HG02981 (cell line): ENCODE data around the gene PRDM12.
A peak's percentile ranks its signal among the peaks of the same experiment; 100 is the strongest.

Experiments used
- ATAC-seq: cut with Tn5 transposase; IDR thresholded peaks from one replicate; pipeline ENCODE4 v1.9.1; 2021; ENCODE audit warnings: mild to moderate bottlenecking, moderate library complexity; ENCODE audit not compliant: unreplicated experiment

PRDM12 gene

GRCh38 chr9:130687615-130688014, 23.2 kb downstream of the PRDM12 start:
- no peak for ATAC-seq

GRCh38 chr9:130688072-130688471, 23.7 kb downstream of the PRDM12 start:
- no peak for ATAC-seq

- ATAC-seq, result no peak
Observed at GRCh38 chr9:130689572-130689936, 25.2 kb downstream of the PRDM12 start.

DNA sequence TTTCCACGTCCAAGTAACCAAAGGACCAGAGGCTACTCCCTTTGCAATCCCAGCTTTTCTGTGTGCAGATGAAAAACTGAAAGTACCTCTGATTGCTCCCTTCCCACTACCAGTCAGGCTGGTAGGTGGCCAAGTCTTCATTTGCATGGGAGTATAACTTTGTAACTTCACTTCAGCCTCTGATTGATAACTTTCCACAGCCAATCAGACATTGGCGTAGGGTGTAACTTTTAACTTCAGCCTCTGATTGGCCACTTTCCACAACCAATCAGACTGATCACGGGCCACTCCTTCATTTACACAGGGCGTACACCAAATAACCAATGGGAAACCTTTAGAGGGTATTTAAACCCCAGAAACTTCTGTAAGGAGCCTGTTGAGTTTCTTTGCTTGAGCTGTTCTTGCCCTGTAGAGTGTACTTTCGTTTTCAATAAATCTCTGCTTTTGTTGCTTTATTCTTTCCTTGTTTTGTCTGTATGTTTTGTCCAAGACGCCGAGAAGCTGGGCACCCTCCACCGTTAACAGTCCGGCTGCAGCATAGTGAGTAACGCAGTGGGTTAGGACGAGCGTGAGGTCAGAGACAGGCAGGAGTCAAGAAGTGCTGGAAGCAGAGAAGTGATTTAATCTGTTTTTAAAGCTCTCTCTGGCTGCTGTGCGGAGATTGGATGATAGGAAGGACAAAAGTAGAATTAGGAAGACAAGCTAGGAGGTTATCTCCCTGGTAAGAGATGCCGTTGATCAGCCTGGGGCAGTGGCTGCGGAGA, 25.7 kb downstream of the PRDM12 start:
- ATAC-seq, result no peak

- ATAC-seq, result no peak
Observed at GRCh38 chr9:130692321-130692720, 27.9 kb downstream of the PRDM12 start.

DNA sequence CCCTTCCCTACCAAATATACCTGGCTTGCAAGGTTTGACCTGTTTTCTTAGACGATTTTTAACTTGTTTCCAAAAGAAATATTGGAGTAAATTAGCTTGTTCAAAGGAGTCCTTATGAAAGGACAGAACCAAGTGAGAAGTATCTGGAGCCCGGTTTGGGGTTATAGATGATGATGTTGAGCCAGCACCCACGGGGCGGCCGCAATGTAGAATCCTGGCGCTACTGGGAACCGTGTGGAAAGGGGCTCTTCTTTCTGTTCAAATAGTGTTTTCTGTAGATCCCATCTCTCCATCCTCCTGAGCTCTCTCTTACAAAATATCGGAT, 28.7 kb downstream of the PRDM12 start:
- ATAC-seq, result no peak

DNA sequence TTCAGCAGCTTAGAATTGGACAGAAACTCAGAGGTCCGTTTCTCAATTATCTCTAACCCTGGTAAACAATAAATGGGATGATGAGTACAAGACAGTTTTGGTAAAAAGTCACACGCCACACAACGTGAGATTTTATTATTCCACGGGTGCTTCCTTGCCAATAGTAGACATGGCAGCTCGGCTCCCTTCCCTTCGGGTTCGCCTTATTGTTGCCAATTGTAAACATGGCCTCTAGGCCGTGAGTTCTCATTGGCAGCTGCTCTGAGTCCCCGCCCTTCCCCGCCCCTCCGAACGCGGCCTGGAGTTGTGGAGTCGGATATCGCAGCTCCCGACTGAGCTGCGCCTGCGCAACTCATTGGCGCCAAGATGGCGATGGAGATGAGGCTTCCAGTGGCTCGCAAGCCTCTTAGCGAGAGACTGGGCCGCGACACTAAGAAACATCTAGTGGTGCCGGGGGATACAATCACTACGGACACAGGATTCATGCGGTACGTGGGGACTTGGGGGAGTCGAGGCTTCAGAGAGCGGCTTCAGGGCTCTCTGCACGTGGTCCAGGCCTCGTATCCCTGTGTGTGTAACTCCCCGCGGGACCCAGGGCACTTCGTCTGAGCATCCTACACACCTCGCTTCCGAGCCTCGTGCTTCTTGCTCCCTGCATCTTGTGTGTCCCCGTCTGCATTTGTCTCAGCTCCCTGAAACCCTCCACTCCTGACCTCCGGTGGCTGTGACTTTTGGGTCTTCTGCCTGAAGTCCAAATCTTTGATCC, 29.2 kb downstream of the PRDM12 start, which contains the start of gene EXOSC2:
Gene EXOSC2 (plus strand): TSS at position 355 of the 766 bp plus-strand sequence. CDS start 12 bp downstream, at position 367.
- ATAC-seq, result peak; percentile 96

GRCh38 chr9:130694205-130694604, 29.8 kb downstream of the PRDM12 start:
- no peak for ATAC-seq

DNA sequence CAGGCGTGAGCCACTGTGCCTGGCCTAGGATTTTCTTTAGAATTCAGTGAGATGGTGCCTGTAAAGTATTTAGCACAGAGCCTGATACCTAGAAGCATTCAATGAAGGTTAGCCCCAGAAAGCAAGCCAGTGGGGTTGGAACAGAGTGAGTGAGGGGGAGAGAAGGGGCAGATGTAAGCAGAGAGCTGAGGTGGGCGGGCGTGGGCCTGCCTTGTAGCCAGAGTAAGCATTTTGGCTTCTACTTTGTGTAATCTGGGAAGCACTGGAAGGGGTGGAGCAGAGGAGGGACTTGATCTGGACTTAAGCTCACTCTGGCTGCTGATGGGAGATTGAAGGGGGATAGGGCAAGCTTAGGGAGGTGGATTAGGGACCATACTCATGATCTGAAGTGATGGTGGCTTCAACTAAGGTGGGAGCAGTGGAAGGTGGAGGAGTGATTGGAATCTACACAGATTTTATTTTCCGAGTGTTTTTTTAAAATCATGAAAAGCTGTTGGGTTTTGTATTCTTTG, 31.8 kb downstream of the PRDM12 start:
- ATAC-seq, result no peak

GRCh38 chr9:130696996-130697395, 32.6 kb downstream of the PRDM12 start:
- ATAC-seq, result no peak

DNA sequence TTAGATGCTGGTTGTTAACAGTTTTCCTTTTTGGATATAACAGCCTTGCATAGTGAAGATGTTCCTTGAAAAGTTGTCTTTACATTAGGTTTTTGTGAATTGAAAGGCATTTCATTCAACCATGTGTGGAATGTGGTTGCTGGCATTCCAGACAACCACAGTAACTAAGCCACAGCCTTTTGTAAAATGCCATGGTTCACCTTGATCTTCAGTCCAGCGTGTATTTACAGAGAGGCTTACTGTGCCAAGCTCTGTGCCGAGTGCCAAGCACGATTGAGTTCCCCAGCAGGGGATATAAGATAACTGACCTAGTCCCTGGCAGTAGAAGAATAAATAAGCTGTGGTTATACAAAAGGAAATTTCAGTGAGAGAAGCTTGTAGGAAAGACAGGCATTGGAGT, 34.1 kb downstream of the PRDM12 start:
- ATAC-seq, result no peak

DNA sequence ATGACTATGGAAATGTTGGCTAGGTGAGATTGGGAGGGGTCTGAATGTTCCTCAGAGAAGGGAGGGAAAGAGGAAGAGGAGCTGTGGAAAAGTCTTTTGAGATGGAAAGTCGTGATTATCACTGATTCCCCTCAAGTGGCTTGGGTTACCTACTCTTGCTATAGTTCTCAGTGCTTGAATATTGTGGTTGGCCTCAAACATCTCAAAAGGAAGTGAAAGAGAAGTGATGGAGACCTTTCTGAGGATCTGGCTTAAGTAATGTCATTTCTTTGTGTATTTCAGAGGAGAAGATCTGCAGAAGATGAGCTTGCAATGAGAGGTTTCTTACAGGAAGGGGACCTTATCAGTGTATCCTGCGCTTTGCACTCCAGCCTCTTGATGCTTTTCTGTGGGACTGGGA, 34.7 kb downstream of the PRDM12 start:
- ATAC-seq, result no peak

DNA sequence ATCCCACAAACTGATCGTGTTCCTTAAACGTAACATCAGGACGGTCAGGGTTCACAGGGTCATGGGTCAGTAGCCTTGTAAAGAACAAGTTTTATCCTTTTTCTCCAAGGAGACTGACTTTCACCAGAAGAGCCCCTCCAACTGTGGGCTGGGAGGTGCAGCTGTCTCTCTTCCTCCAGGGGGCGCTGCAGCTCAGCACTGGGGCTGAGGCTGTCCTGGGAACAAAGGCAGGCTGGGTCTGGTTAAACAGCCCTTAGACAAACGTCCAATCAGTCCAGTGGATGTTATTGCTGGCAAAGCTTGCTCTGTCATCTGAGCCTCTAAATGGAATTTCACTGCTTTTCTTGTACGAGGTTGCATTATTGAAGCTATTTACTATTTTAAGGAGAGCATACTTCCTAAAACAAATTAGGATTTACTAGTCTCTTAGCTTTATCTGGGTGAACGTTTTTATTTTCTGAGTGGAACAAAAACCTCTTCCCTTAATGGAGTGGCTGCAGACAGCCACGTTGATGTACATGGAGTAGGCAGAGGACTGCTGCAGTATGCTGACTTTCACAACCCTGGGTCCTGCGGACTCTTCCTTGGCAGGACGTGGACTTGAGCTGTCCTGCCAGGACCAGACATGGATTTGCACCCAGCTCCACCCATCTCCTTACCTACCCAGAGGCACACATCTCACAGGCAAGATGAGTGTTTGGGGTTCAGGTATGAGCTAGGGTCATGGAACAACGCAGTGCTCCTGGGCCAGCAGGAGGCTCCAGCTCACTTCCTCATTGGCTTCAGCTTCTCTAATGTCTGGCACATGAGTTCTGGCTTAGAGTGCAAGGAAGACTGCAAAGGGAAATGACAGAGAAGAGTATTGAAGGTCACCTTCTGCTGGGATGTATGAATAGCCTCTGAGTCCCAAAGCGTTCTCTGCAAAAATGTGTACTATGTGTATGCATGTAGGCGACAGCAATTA, 36.9 kb downstream of the PRDM12 start:
- ATAC-seq, result no peak

DNA sequence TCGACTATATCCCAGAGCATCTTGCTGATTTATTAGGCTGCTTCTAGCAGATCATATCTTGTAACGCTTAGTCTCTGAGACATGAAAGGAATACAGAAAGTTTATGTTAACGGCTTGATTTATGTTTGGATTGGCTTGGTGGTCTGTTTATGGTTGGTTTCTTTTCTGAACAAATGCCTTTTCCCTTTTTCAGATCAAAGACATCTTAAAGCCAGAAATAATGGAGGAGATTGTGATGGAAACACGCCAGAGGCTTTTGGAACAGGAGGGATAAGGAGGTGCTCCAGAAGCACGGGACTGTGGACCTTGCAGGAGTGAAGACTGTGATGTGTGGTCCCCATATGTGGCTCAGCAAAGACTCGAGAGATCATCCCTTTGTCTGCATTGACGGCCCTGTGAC, 39.1 kb downstream of the PRDM12 start:
- no peak for ATAC-seq

DNA sequence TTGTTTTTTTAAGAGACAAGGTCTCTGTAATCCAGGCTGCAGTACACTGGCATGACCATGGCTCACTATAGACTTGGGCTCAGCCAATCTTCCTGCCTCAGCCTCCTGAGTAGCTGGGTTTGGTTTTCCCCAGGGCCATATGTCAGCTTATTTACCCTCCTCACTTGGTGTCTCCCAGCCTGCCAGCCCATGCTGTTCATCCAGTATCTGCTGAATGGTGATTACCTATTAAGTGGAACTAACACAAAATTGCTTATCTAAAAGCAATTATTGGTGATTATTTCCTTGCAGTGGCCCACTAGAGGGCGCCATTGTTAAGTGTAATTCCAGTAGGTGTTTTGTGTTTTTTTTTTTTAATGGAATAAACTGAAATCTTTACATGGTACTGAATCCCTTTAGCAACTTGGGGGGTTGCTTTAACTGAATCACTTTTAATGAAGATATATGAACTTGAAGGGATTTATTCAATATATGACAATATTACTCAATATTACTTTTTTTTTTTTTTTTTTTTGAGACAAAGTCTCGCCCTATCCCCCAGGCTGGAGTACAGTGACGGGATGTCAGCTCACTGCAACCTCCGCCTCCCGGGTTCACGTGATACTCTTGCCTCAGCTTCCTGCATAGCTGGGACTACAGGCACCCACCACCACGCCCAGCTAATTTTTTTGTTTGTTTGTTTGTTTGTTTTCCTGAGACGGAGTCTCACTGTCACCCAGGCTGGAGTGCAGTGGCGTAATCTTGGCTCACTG, 43.0 kb downstream of the PRDM12 start:
- ATAC-seq, result no peak

DNA sequence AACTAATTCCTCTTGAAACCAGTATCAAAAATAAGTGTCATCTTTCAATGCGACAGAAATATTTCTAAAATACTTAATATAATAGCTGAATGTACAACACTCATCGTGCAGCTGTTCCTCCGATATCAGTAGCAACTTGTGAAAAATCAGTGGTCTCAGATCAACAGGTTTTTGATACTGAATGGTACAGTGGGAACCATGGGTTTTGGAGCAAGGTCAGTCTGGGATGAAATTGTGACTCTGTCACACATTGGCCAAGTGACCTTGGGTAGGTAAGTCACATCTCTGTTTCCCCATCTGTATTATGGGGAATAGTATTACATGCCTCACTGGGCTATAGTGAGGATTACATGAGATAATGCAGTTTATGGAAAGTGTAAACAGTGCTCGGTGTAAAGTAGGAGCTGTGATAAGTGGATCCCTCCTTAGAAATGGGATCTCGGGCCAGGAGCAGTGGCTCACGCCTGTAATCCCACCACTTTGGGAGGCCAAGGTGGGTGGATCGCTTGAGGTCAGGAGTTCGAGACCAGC, 46.5 kb downstream of the PRDM12 start:
- ATAC-seq, result no peak

DNA sequence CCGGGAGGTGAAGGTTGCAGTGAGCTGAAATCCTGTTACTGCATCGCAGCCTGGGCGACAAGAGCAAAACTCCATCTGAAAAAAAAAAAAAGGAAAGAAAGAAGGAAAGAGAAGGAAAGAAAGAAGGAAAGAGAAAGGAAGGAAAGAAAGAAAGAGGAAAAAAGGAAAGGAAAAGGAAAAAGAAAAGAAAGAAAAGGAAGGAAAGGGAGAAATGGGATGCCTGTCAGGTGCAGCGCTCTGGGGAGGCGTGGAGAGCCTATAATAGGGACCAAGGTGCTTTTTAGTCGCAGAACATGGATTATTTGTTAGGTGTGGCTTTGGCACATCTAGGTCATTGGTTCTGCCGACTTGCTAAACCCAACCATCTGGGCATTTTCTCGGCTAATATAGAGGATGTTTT, 47.1 kb downstream of the PRDM12 start:
- no peak for ATAC-seq

GRCh38 chr9:130712564-130713285, 48.3 kb downstream of the PRDM12 start:
- peak; percentile 96 for ATAC-seq

GRCh38 chr9:130713286-130713960, 49.0 kb downstream of the PRDM12 start:
- no peak for ATAC-seq
